NCI-H2107 treated with DMSO at 0.1 percent for 48 hours (cell line): ENCODE data around the gene RFX3.

Experiments
- DNase-seq: peaks from one replicate; lab custom pipeline; 2025; ENCODE audit not compliant: unreplicated experiment; lab: John Stamatoyannopoulos, UW

The RFX3 gene

GRCh38 chr9:3435732-3436131 lies 90.1 kb downstream of the RFX3 start:
- DNase-seq, result no peak

- no peak for DNase-seq
Measured at GRCh38 chr9:3434594-3434993, 91.2 kb downstream of the RFX3 start.

GRCh38 chr9:3433754-3434153 lies 92.0 kb downstream of the RFX3 start:
- no peak for DNase-seq

- no peak for DNase-seq
Measured at GRCh38 chr9:3433066-3433465, 92.7 kb downstream of the RFX3 start.

GRCh38 chr9:3431890-3432289 lies 93.9 kb downstream of the RFX3 start:
- DNase-seq, result no peak

- DNase-seq, result no peak
Measured at GRCh38 chr9:3419893-3420292, 105.9 kb downstream of the RFX3 start.

- no peak for DNase-seq
Measured at GRCh38 chr9:3415906-3416305, 109.9 kb downstream of the RFX3 start.

- no peak for DNase-seq
Measured at GRCh38 chr9:3413984-3414383, 111.8 kb downstream of the RFX3 start.

- DNase-seq, result no peak
Measured at GRCh38 chr9:3410461-3410860, 115.3 kb downstream of the RFX3 start.

- no peak for DNase-seq
Measured at GRCh38 chr9:3409453-3409852, 116.3 kb downstream of the RFX3 start.

- no peak for DNase-seq
Measured at GRCh38 chr9:3403315-3403714, 122.5 kb downstream of the RFX3 start.

- DNase-seq, result peak; percentile 70
Measured at GRCh38 chr9:3401221-3401954, 124.4 kb downstream of the RFX3 start.

GRCh38 chr9:3398232-3398648 lies 127.6 kb downstream of the RFX3 start:
- no peak for DNase-seq

GRCh38 chr9:3397766-3398165 lies 128.0 kb downstream of the RFX3 start:
- DNase-seq, result no peak

GRCh38 chr9:3391414-3391813 lies 134.4 kb downstream of the RFX3 start:
- no peak for DNase-seq

GRCh38 chr9:3386753-3387152 lies 139.0 kb downstream of the RFX3 start:
- DNase-seq, result no peak

- no peak for DNase-seq
Measured at GRCh38 chr9:3385871-3386270, 139.9 kb downstream of the RFX3 start.

- DNase-seq, result no peak
Measured at GRCh38 chr9:3371842-3372241, 154.0 kb downstream of the RFX3 start.

- no peak for DNase-seq
Measured at GRCh38 chr9:3370715-3371114, 155.1 kb downstream of the RFX3 start.

GRCh38 chr9:3367185-3367584 lies 158.6 kb downstream of the RFX3 start:
- DNase-seq, result no peak

GRCh38 chr9:3361689-3362392 lies 164.0 kb downstream of the RFX3 start:
- DNase-seq, result no peak

GRCh38 chr9:3361116-3361515 lies 164.7 kb downstream of the RFX3 start:
- DNase-seq, result no peak

GRCh38 chr9:3360245-3360644 lies 165.6 kb downstream of the RFX3 start:
- no peak for DNase-seq
